ENCODE measurements around the gene CHRDL1.

GRCh38 chrX:110678591-110678990 lies 117.0 kb downstream of the CHRDL1 start:
- TF ChIP-seq CTCF (IDR thresholded peaks at IDR 0.05; ENCODE audit: extremely low read depth in 1 of 2, insufficient read depth in 1 of 2, low read depth in 1 of 2, low read length in 2 of 2), result no peak
- TF ChIP-seq MYC (IDR thresholded peaks at IDR 0.05; ENCODE audit: low read depth, low read length), result no peak
- TF ChIP-seq EZH2 (IDR thresholded peaks at IDR 0.05; ENCODE audit: borderline replicate concordance, low read depth, low read length, severe bottlenecking), result no peak
- no peak for TF ChIP-seq MAX (IDR thresholded peaks at IDR 0.05; ENCODE audit: insufficient read depth, insufficient read length)

All from endothelial cell of umbilical vein (primary cell).